ENCODE measurements around the gene IL1RL2.

IL1RL2 gene

GRCh38 chr2:102235491-102235890, 48.7 kb downstream of the IL1RL2 start:
- FAIRE-seq (no peak), DNase-seq (ENCODE audit: insufficient read length) (no peak)
- TF ChIP-seq POLR2A (IDR thresholded peaks at IDR 0.05; ENCODE audit: low read depth, low read length) (no peak), TAF1 (IDR thresholded peaks at IDR 0.05; ENCODE audit: borderline replicate concordance, low read depth, low read length) (no peak), POLR2AphosphoS5 (IDR thresholded peaks at IDR 0.05; ENCODE audit: low read depth, low read length) (no peak)

- no peak for TF ChIP-seq POLR2A (IDR thresholded peaks at IDR 0.05; ENCODE audit: low read depth, low read length)
- FAIRE-seq (no peak), DNase-seq (ENCODE audit: insufficient read length) (no peak)
Observed at GRCh38 chr2:102236132-102236531, 49.3 kb downstream of the IL1RL2 start.

GRCh38 chr2:102237176-102237575, 50.4 kb downstream of the IL1RL2 start:
- DNase-seq (ENCODE audit: insufficient read length) (no peak), FAIRE-seq (no peak)
- no peak for TF ChIP-seq POLR2A (IDR thresholded peaks at IDR 0.05; ENCODE audit: low read depth, low read length)
- TF ChIP-seq TAF1 (IDR thresholded peaks at IDR 0.05; ENCODE audit: borderline replicate concordance, low read depth, low read length), result no peak
- no peak for TF ChIP-seq POLR2AphosphoS5 (IDR thresholded peaks at IDR 0.05; ENCODE audit: low read depth, low read length)

- FAIRE-seq (no peak), DNase-seq (ENCODE audit: insufficient read length) (no peak)
- no peak for TF ChIP-seq POLR2AphosphoS5 (IDR thresholded peaks at IDR 0.05; ENCODE audit: low read depth, low read length)
- no peak for TF ChIP-seq POLR2A (IDR thresholded peaks at IDR 0.05; ENCODE audit: low read depth, low read length)
- no peak for TF ChIP-seq TAF1 (IDR thresholded peaks at IDR 0.05; ENCODE audit: borderline replicate concordance, low read depth, low read length)
Observed at GRCh38 chr2:102238039-102238756, 51.4 kb downstream of the IL1RL2 start.

GRCh38 chr2:102238778-102239177, 52.0 kb downstream of the IL1RL2 start:
- DNase-seq (ENCODE audit: insufficient read length) (no peak), FAIRE-seq (no peak)
- TF ChIP-seq POLR2A (IDR thresholded peaks at IDR 0.05; ENCODE audit: low read depth, low read length) (no peak), TAF1 (IDR thresholded peaks at IDR 0.05; ENCODE audit: borderline replicate concordance, low read depth, low read length) (no peak), POLR2AphosphoS5 (IDR thresholded peaks at IDR 0.05; ENCODE audit: low read depth, low read length) (no peak)

GRCh38 chr2:102239344-102239743, 52.5 kb downstream of the IL1RL2 start:
- TF ChIP-seq POLR2A (IDR thresholded peaks at IDR 0.05; ENCODE audit: low read depth, low read length) (no peak), POLR2AphosphoS5 (IDR thresholded peaks at IDR 0.05; ENCODE audit: low read depth, low read length) (no peak), TAF1 (IDR thresholded peaks at IDR 0.05; ENCODE audit: borderline replicate concordance, low read depth, low read length) (no peak)
- FAIRE-seq, result no peak

GRCh38 chr2:102240640-102241370, 54.0 kb downstream of the IL1RL2 start:
- DNase-seq (ENCODE audit: insufficient read length) (peak; percentile 70), FAIRE-seq (peak; percentile 89)
- TF ChIP-seq POLR2AphosphoS5 (IDR thresholded peaks at IDR 0.05; ENCODE audit: low read depth, low read length), result no peak
- no peak for TF ChIP-seq POLR2A (IDR thresholded peaks at IDR 0.05; ENCODE audit: low read depth, low read length)
- TF ChIP-seq TAF1 (IDR thresholded peaks at IDR 0.05; ENCODE audit: borderline replicate concordance, low read depth, low read length), result no peak

More at GRCh38 chr2:102239344-102239743, 52.5 kb downstream of the IL1RL2 start:
- DNase-seq (ENCODE audit: insufficient read length), result no peak

- no peak for DNase-seq (ENCODE audit: insufficient read length)
- TF ChIP-seq POLR2AphosphoS5 (IDR thresholded peaks at IDR 0.05; ENCODE audit: low read depth, low read length), result no peak
- no peak for TF ChIP-seq TAF1 (IDR thresholded peaks at IDR 0.05; ENCODE audit: borderline replicate concordance, low read depth, low read length)
- no peak for TF ChIP-seq POLR2A (IDR thresholded peaks at IDR 0.05; ENCODE audit: low read depth, low read length)
- FAIRE-seq, result no peak
Observed at GRCh38 chr2:102241616-102242305, 54.9 kb downstream of the IL1RL2 start.

GRCh38 chr2:102245266-102246151, 58.7 kb downstream of the IL1RL2 start:
- FAIRE-seq (no peak), DNase-seq (ENCODE audit: insufficient read length) (no peak)
- TF ChIP-seq POLR2A (IDR thresholded peaks at IDR 0.05; ENCODE audit: low read depth, low read length), result no peak
- no peak for TF ChIP-seq TAF1 (IDR thresholded peaks at IDR 0.05; ENCODE audit: borderline replicate concordance, low read depth, low read length)
- no peak for TF ChIP-seq POLR2AphosphoS5 (IDR thresholded peaks at IDR 0.05; ENCODE audit: low read depth, low read length)

GRCh38 chr2:102250278-102250821, 63.5 kb downstream of the IL1RL2 start:
- no peak for TF ChIP-seq TAF1 (IDR thresholded peaks at IDR 0.05; ENCODE audit: borderline replicate concordance, low read depth, low read length)
- TF ChIP-seq POLR2AphosphoS5 (IDR thresholded peaks at IDR 0.05; ENCODE audit: low read depth, low read length), result no peak
- TF ChIP-seq POLR2A (IDR thresholded peaks at IDR 0.05; ENCODE audit: low read depth, low read length), result no peak
- DNase-seq (ENCODE audit: insufficient read length) (no peak), FAIRE-seq (no peak)
